HEK293 (cell line): ENCODE data around the gene ANAPC2.

Experiments
- CTCF ChIA-PET: fragments of 350-600 bp; formaldehyde crosslinking; extraction: SDS; loops from one replicate; lab custom pipeline; 2021; ENCODE audit warnings: antibody characterized with exemption; lab: Yijun Ruan, JAX
- POLR2A ChIA-PET: fragments of 300-600 bp; formaldehyde crosslinking; extraction: SDS; loops from one replicate; lab custom pipeline; 2020; ENCODE audit warnings: antibody characterized with exemption, inconsistent platforms; lab: Yijun Ruan, JAX
- H3K27ac ChIP-seq: fragments of 200-500 bp; sonication (Bioruptor generic); 2 replicates; pipeline ENCODE4 v1.5.1; 2014; ENCODE audit warnings: low read depth, low read length, control low read depth, inconsistent platforms; ENCODE audit errors: extremely low read depth
- H3K36me3 ChIP-seq, 2 experiments: fragments of 200-500 bp in 1 of 2; sonication (Bioruptor generic) in 1 of 2; 1 replicate in 1 of 2; 2 replicates in 1 of 2; pipeline ENCODE4 v1.5.1; 2014 to 2017; ENCODE audit warnings: inconsistent platforms in 2 of 2, low read length in 2 of 2; ENCODE audit not compliant: control insufficient read depth in 2 of 2, insufficient read depth in 1 of 2
- H3K4me1 ChIP-seq: fragments of 200-500 bp; sonication (Bioruptor generic); 2 replicates; pipeline ENCODE4 v1.5.1; 2014; ENCODE audit warnings: mild to moderate bottlenecking, low read length, inconsistent platforms; ENCODE audit not compliant: control insufficient read depth, insufficient read depth
- H3K4me3 ChIP-seq: 2 replicates; pipeline ENCODE4 v1.5.1; 2011; ENCODE audit warnings: low read depth, mild to moderate bottlenecking, control low read depth, low read length, moderate library complexity
- H3K9me3 ChIP-seq: fragments of 200-500 bp; sonication (Bioruptor generic); 2 replicates; pipeline ENCODE4 v1.5.1; 2014; ENCODE audit warnings: low read depth, low read length, inconsistent platforms; ENCODE audit not compliant: control insufficient read depth, insufficient read depth
- EGR2 ChIP-seq: fragments of 450-650 bp; formaldehyde crosslinking; IDR thresholded peaks from 2 replicates; pipeline ENCODE4 v1.5.1; 2016; ENCODE audit warnings: low read depth, missing biosample characterization, missing genetic modification characterization
- KLF16 ChIP-seq: fragments of 450-650 bp; formaldehyde crosslinking; IDR thresholded peaks from 2 replicates; pipeline ENCODE4 v1.5.1; 2017; ENCODE audit warnings: missing biosample characterization, missing genetic modification characterization
- OVOL3 ChIP-seq: fragments of 450-650 bp; formaldehyde crosslinking; IDR thresholded peaks from 2 replicates; pipeline ENCODE4 v1.5.1; 2016; ENCODE audit warnings: missing biosample characterization, missing genetic modification characterization
- ZBTB21 ChIP-seq: fragments of 450-650 bp; formaldehyde crosslinking; IDR thresholded peaks from 2 replicates; pipeline ENCODE4 v1.5.1; 2017; ENCODE audit warnings: missing biosample characterization, missing genetic modification characterization
- ZFHX2 ChIP-seq: fragments of 450-650 bp; formaldehyde crosslinking; conservative IDR thresholded peaks from 2 replicates; pipeline ENCODE4 v1.5.1; 2016; ENCODE audit warnings: missing biosample characterization, missing genetic modification characterization
- ZNF133 ChIP-seq: fragments of 450-650 bp; formaldehyde crosslinking; IDR thresholded peaks from 2 replicates; pipeline ENCODE4 v1.5.1; 2016; ENCODE audit warnings: missing biosample characterization, missing genetic modification characterization
- ZNF148 ChIP-seq: fragments of 450-650 bp; formaldehyde crosslinking; IDR thresholded peaks from 2 replicates; pipeline ENCODE4 v1.5.0; 2017; ENCODE audit warnings: missing biosample characterization, missing genetic modification characterization, borderline replicate concordance
- ZNF16 ChIP-seq: fragments of 450-650 bp; formaldehyde crosslinking; IDR thresholded peaks from 2 replicates; pipeline ENCODE4 v1.5.1; 2016; ENCODE audit warnings: low read depth, missing biosample characterization, missing genetic modification characterization
- ZNF19 ChIP-seq: fragments of 450-650 bp; formaldehyde crosslinking; IDR thresholded peaks from 2 replicates; pipeline ENCODE4; 2016; ENCODE audit warnings: missing biosample characterization, missing genetic modification characterization, low read depth
- ZNF202 ChIP-seq: fragments of 450-650 bp; formaldehyde crosslinking; IDR thresholded peaks from 2 replicates; pipeline ENCODE4 v1.5.1; 2016; ENCODE audit warnings: missing biosample characterization, missing genetic modification characterization, borderline replicate concordance
- ZNF580 ChIP-seq: fragments of 450-650 bp; formaldehyde crosslinking; IDR thresholded peaks from 2 replicates; pipeline ENCODE4 v1.5.1; 2016; ENCODE audit warnings: missing biosample characterization, missing genetic modification characterization
- ZNF624 ChIP-seq: fragments of 450-650 bp; formaldehyde crosslinking; IDR thresholded peaks from 2 replicates; pipeline ENCODE4 v1.5.1; 2017; ENCODE audit warnings: missing biosample characterization, missing genetic modification characterization
- ZNF777 ChIP-seq: fragments of 450-650 bp; formaldehyde crosslinking; IDR thresholded peaks from 2 replicates; pipeline ENCODE4 v1.5.1; 2017; ENCODE audit warnings: missing biosample characterization, missing genetic modification characterization, borderline replicate concordance
- TF ChIP-seq, protein P1 (sequence below): fragments of 450-650 bp; formaldehyde crosslinking; IDR thresholded peaks from 2 replicates; pipeline ENCODE4 v1.5.1; 2016; ENCODE audit warnings: missing biosample characterization, missing genetic modification characterization
- TF ChIP-seq, protein P2 (sequence below): fragments of 450-650 bp; formaldehyde crosslinking; IDR thresholded peaks from 2 replicates; pipeline ENCODE4 v1.5.1; 2016; ENCODE audit warnings: missing biosample characterization, missing genetic modification characterization
- TF ChIP-seq, protein P3 (sequence below): fragments of 450-650 bp; formaldehyde crosslinking; IDR thresholded peaks from 2 replicates; pipeline ENCODE4 v1.5.1; 2016; ENCODE audit warnings: missing biosample characterization, missing genetic modification characterization, low read depth

ANAPC2 gene

DNA sequence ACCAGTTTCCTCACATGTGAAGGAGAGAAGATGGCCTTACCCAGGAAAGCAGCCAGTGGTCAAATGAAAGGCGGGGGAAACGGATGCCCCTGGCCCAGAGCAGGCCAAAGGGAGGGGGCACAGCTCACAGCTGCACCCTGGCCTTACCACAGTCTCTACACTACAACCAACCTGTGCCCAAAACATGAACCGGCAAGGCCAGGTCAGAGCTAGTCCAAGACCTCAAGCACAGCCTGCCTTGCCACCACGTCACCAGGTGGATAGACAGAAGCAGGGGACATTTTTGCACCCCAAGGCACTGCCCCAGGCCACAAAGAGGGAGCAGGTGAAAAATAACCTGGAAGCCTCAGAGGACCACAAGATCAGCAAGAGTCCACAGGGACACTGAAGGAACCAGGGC is 44.9 kb downstream of the ANAPC2 start:
- no peaks in the 10 kb centered on the region; the same call in 1 of the 2 replicates for H3K4me1 ChIP-seq
- no peaks in the 10 kb centered on the region for H3K9me3 ChIP-seq
- TF ChIP-seq, protein P1, sequence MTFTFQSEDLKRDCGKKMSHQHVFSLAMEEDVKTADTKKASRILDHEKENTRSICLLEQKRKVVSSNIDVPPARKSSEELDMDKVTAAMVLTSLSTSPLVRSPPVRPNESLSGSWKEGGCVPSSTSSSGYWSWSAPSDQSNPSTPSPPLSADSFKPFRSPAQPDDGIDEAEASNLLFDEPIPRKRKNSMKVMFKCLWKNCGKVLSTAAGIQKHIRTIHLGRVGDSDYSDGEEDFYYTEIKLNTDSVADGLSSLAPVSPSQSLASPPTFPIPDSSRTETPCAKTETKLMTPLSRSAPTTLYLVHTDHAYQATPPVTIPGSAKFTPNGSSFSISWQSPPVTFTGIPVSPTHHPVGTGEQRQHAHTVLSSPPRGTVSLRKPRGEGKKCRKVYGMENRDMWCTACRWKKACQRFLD (tag by site-specific recombination) = no peak
- TF ChIP-seq ZBTB21 = no peak
- no peak for TF ChIP-seq ZNF19 (tag by site-specific recombination)
- no peak for TF ChIP-seq ZNF202 (tag by site-specific recombination)
- no peak for TF ChIP-seq ZNF580
- TF ChIP-seq ZNF624 (tag by site-specific recombination) = no peak
- no peak for TF ChIP-seq ZNF16
- no peak for TF ChIP-seq ZNF148 (tag by site-specific recombination)
- no peak for TF ChIP-seq ZNF133
- no peak for TF ChIP-seq KLF16
- no peak for TF ChIP-seq OVOL3 (tag by site-specific recombination)
- TF ChIP-seq ZNF777 (tag by site-specific recombination) = no peak
- TF ChIP-seq, all 188 proteins: peak for 0
- POLR2A ChIA-PET = no interaction called here
- CTCF ChIA-PET = no interaction called here
- no peak overlapping the region for H3K27ac ChIP-seq
- no peak overlapping the region for H3K4me3 ChIP-seq
- no peaks in the 10 kb centered on the region for H3K36me3 ChIP-seq

DNA sequence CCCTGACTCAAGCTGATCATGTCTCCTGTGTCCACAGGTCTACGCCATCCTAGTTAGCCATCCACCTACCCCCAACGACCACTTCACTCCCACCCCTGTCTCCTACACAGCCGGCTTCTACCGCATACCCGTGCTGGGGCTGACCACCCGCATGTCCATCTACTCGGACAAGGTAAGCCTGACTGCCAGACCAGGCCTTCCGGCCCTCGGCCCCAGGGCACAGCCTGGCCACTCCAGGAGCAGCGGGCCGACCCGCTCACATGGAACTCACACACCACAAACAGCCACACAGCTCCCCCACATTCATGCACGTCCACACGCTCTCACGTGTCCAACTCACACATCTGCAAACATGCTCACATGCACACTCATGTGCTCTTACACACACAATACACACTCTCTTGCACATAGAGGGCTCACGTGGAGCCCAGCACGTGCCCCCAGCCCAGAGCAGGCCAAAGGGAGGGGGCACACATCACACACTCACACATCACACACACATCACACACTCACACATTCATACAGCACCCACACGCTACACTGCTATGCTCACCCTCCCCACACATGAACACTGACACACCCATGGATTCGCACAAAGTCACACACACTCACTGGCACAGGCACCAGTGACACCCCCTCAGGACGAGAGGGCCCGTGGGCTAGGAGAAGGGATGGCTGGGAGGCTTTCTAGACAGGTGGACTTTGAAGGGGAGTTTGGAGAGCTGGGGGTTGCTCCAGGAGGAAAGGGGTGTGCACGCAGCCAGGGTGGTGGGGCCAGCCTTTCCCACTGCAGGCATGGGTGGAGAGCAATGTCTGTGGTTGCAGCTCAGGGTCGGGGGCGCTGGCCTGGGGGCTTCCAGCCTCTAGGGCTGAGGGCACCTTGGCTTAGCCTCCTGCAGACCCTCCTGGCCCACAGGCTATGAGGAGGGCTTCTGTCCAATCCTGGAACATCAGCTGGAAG is 46.1 kb downstream of the ANAPC2 start:
- TF ChIP-seq ZFHX2 (peak; percentile 52), EGR2 (tag by site-specific recombination) (peak; percentile 53), OVOL3 (tag by site-specific recombination) (no peak)
- TF ChIP-seq, protein P2, sequence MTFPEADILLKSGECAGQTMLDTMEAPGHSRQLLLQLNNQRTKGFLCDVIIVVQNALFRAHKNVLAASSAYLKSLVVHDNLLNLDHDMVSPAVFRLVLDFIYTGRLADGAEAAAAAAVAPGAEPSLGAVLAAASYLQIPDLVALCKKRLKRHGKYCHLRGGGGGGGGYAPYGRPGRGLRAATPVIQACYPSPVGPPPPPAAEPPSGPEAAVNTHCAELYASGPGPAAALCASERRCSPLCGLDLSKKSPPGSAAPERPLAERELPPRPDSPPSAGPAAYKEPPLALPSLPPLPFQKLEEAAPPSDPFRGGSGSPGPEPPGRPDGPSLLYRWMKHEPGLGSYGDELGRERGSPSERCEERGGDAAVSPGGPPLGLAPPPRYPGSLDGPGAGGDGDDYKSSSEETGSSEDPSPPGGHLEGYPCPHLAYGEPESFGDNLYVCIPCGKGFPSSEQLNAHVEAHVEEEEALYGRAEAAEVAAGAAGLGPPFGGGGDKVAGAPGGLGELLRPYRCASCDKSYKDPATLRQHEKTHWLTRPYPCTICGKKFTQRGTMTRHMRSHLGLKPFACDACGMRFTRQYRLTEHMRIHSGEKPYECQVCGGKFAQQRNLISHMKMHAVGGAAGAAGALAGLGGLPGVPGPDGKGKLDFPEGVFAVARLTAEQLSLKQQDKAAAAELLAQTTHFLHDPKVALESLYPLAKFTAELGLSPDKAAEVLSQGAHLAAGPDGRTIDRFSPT = 0 out of 2 replicates have a peak, but pooled peaks have one; percentile 8
- TF ChIP-seq, protein P3, sequence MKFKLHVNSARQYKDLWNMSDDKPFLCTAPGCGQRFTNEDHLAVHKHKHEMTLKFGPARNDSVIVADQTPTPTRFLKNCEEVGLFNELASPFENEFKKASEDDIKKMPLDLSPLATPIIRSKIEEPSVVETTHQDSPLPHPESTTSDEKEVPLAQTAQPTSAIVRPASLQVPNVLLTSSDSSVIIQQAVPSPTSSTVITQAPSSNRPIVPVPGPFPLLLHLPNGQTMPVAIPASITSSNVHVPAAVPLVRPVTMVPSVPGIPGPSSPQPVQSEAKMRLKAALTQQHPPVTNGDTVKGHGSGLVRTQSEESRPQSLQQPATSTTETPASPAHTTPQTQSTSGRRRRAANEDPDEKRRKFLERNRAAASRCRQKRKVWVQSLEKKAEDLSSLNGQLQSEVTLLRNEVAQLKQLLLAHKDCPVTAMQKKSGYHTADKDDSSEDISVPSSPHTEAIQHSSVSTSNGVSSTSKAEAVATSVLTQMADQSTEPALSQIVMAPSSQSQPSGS = no peak
- no peak overlapping the region for H3K27ac ChIP-seq
- POLR2A ChIA-PET = no interaction called here
- H3K36me3 ChIP-seq = no peaks in the 10 kb centered on the region
- H3K4me3 ChIP-seq = no peak overlapping the region
- peaks cover 2% of the 10 kb centered on the region; the same call in 1 of the 2 replicates for H3K4me1 ChIP-seq
- CTCF ChIA-PET = interaction anchor here (0.9 kb wide), 1 partner anchor 53 kb away, joined by 3 read pairs; no protein-coding TSS in a partner anchor
- no peaks in the 10 kb centered on the region for H3K9me3 ChIP-seq
